Measurements from ENCODE around the gene CLSTN2.

DNA sequence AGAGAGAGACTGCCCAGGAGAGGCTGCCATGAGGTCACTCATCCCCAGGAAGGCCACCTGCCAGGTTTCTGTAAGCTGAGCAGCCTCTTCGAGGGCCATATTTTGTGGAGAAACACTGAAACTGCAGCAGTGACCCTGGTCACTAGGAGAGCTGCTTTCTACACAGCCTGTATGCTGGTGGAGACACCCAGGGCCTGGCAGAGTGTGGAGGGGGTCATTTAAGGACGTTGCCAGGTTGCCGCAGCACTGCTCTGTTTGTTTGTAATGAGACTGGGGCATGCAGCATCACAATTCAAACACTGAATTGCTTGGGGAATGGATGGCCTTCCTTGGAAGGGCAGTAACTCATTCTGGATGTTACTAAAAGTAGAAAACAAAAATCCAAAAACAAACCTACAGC is 638.0 kb downstream of the CLSTN2 start:
- TF ChIP-seq CTCF (IDR thresholded peaks at IDR 0.05) (no peak), POLR2AphosphoS5 (IDR thresholded peaks at IDR 0.05) (no peak), POLR2A (IDR thresholded peaks at IDR 0.05) (no peak)

All from prostate gland (tissue), 2 donors.